NCI-H2029 (cell line): Measurements from ENCODE around the gene LMBRD1.

ENCODE experiments used
- DNase-seq: peaks from one replicate; lab custom pipeline; 2025; lab: John Stamatoyannopoulos, UW

The LMBRD1 gene

DNA sequence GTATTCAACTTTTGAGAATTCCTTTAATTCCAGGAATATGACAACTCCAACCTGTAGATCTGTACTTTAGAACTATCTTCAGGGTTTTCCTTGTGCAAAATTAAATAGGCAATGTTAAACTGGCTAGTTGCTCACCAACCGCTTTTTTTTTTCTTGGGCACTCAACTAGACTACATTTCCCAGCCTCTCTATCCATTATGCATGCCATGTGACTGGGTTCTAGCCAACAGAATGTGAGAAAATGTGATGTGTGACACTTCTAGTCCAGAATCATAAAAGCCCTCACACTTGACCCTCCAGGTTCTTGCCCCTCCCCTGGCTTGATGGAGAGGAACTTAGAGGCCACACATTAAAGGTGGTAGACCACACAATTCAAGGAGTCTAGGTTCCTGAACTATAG, 166.0 kb downstream of the LMBRD1 start:
- DNase-seq = no peak

DNA sequence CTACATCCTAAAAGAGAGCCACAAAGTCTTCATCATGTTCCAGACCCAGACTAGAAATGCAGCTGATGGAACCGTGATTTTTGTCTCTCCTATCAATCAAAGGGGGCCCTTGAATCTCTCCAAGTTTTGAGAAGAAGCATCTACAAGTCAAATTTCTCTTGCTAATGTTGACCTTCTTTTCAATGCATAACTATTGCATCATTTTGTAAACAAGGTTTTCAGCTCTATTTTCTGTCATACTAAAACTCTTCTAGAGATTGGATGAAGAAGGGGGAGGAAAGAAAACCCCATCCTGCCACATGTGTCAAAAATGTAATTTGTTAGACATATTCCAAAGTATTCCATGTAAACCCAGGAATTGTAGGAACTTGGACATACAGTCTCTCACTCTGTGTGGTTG, 169.2 kb downstream of the LMBRD1 start:
- no peak for DNase-seq

- no peak for DNase-seq
These were observed 171.9 kb downstream of the LMBRD1 start for GRCh38 chr6:69624944-69625343.
